SKM-1 (cell line): ENCODE measurements around the gene MYL1.

Experiments
- DNase-seq: peaks from one replicate; lab custom pipeline; 2025; ENCODE audit not compliant: unreplicated experiment; lab: John Stamatoyannopoulos, UW

MYL1 gene

DNA sequence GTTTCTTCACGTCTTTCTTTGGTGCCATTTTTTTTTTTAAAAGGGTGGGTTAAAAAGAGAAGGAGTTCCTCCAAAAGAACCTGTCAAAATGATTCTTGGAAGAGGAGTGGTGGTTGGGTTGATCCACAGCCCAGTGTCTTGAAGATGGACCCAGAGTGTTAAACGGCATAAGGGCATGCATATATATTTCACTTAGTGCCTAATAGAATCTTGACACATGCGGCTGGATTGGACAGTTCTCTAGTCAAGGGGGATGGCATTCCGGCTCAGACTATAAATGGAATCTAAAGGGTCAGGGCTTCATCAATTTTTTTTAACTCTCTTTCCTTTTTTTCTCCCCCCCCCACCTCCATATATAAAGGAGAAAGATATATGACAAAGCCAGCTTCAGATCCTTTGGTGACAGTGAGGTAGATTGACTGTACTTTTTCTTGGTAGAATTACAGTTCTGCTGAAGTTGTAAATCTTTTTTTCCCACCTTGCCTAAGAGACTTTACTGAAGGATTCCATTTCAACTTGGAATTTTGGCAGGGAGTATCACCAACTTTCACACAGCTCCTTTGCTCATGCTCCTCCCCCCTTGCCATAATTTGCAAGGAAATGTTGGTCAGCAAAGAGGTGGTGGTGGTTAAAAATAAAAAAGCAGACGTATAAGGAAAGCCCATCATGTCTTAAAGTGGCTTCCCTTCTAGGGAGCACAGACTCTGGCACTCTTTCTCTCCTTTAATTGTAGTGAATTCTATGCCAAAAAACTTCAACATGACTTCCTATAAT lies at the start of gene MYL1:
MYL1 (minus strand) TSS at position 160 of the 774 bp plus-strand sequence; CDS start at position 28, 132 bp downstream.
- no peak for DNase-seq

DNA sequence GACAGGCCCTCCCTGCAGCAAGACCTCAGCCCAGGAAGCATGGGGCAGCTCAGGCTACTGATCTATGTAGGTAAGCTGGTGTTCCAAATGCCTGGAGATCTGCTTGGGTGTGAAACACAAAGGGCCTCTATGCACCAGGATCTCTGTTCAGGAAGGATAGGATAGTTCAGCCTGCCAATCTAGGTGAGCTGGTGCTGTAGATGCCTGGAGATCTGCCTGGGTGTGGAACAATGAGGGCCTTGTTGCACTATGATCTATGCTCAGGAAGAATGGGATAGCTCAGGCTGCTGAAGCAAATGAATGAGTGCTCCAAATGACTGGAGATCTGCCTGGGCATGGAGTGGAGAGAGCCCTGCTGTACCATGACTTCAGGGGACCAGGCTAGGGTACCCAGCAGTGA lies 48.9 kb upstream of the MYL1 start:
- DNase-seq: no peak

DNA sequence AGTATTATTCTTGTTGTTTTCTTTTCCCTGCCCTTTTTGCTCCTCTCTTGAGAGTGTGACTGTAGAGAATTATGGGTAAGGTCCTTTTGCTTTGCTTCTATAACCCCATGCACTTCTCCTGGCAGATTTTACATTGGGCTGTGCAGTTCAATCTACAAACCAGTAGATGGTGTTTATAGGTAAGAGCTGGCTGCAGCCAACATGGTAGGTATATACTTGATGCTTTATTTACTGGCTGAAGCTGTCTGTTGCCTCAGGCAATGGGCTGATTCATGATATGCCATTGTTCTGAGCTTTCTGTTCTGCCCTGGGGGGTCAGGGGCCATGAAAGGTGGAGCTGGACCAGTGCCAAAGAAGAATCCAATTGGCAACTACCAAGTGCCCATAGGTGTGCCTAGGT lies 48.3 kb upstream of the MYL1 start:
- DNase-seq: no peak

DNA sequence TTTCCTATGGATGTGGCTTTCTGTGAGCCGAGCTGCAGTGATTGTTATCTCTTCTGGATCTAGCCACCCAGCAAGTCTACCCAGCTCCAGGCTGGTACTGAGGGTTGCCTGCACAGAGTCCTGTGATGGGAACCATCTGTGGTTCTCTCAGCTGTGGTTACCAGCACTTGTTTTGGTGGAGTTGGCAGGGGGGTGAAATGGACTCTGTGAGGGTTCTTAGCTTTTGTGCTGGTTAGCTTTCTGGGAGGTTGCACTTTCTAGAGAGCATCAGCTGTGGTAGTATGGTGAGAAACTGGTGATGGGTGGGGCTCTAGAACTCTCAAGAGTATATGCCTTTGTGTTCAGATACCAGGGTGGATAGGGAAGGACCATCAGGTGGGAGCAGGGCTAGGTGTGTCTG lies 45.4 kb upstream of the MYL1 start:
- no peak for DNase-seq

DNA sequence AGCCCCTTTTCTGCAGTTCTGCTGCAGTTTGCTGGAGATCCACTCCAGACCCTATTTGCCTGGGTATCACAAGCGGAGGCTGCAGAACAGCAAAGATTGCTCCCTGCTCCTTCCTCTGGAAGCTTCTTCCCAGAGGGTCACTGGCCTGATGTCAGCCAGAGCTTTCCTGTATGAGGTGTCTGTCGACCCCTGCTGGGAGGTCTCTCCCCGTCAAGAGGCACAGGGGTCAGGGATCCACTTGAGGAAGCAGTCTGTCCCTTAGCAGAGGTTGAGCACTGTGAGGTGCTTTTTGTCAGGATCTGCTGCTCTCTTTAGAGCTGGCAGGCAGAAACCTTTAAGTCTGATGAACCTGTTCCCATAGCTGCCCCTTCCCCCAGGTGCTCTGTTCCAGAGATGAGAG lies 42.0 kb upstream of the MYL1 start:
- no peak for DNase-seq

DNA sequence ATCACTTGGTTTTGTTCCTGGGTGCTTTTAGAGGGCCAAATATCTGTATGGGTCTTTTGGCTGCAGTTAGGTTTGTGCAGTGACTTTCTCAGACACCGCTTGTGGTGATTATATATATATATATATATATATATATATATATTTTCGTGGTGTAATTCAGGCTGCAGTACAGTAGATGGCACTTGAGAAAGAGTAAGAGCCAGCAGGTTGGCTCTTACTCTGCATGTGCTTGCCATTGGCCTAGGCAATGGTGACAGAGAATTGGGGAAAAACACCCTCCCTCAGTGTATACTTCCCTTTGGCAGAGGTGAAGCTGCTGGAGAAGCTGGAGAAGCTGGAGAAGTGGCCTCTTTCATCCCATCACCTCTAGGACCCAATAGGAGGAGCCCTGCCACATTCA lies 22.2 kb upstream of the MYL1 start:
- DNase-seq: no peak

DNA sequence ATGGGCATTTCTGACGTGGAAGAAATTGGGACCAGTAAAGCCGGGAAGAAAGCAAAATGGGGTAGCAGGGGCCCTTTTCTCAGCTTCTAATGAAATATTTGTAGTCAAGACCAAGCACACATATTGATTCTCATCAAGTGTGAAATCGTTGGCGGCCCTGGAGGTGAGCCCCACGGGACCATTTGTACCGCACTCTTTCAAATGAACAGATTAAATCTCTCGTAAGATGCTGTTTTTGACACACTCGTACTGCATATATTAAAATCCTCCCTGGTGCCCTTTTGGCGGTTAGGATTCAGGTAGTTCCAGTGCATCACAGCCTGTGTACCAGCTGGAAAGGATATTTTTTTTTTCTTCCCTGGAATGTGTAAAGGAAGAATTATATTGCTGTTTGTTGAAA lies 9.9 kb upstream of the MYL1 start:
- DNase-seq: no peak

DNA sequence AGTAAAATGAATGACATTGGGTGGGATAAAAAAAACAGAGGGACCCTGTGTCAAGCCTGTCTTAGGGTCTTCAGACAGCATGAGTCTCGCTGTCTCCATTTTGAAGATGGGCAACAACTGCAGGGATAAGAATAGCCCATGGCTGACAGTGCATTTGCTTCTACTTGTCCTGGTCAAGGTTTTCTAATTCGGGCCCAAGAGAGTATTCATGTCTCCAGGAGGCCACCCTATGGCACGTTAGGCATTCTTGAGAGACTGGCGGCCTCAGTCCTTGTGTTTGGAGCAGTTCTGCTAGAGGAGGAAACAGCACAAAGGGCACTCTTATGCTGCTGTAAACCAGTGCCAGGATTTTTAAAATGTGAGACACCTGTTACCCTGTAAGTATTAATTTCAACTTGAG lies 9.5 kb upstream of the MYL1 start:
- no peak for DNase-seq

DNA sequence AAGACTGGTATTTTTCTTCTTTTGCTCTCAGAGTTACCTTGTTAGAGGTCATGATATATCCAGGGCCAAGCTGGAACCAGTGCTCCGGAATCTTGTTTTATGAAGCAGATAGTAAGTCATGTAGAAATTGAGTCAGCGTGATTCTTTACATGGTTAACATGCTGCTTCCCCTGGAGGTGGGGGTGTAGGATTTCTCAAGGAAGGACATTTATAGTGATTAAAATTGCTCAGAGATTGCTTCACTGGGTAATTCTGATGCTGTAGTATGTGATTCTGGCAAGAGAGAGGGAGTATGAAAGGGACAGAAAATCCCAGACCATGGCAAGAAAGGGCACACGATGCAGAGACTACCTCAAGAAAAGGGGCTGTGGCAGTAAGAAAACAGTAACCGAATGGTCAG lies 8.0 kb upstream of the MYL1 start:
- DNase-seq: no peak

DNA sequence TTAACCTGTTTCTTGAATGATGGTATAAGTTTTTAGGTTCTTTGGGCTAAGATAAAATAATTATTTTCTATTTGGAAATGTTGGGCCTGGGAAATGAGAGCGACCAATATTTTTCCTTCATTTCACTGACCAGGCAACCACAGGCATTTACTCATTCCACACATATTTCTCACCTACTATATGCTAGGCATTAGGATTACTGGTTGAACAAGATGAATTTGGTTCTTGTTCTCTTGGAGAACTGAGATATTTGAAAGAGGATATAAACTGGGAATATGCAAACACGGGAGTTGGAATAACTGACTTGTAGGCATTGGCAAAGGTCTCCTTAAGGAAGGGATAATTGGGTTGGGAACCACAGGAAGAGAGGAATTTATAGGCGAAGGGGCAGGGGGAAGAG lies 3.9 kb upstream of the MYL1 start:
- DNase-seq: no peak

DNA sequence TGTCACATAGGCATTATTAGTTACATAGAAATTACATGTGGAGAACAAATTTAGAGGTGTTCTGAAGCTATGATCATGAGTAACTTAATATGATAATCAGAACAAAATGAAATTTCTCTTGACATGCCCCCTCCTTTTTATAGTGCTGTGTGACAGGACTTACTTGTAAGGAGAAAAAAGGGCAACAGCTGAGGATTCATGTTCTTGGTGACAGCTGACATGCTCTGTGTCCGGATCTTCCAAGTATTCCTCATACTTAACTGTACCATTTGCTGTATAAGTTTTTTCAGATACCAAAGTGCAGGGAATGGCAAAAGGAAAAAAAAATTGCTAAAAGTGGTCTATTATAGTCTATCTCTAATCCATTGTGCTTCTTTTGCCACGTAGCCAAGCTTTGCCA lies 3.5 kb upstream of the MYL1 start:
- DNase-seq: no peak

DNA sequence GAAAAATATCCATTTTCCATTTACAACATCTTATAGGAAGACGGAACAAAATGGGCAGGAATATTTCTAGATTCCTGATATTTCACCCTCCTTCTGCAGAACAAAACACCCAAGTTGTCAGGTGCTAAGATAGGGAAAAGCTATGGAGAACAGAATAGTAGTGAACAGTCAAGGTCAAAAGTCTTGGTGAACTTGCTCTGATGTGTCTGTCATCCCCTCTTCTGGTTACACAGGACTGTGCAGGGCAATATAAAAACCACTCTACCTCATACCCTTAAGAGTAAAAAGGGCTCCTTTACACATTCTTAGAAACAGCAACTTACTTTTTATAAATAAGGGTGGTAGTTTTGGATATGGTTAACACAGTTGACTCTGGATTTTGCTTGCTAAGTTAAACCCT lies 4.4 kb downstream of the MYL1 start:
- no peak for DNase-seq

DNA sequence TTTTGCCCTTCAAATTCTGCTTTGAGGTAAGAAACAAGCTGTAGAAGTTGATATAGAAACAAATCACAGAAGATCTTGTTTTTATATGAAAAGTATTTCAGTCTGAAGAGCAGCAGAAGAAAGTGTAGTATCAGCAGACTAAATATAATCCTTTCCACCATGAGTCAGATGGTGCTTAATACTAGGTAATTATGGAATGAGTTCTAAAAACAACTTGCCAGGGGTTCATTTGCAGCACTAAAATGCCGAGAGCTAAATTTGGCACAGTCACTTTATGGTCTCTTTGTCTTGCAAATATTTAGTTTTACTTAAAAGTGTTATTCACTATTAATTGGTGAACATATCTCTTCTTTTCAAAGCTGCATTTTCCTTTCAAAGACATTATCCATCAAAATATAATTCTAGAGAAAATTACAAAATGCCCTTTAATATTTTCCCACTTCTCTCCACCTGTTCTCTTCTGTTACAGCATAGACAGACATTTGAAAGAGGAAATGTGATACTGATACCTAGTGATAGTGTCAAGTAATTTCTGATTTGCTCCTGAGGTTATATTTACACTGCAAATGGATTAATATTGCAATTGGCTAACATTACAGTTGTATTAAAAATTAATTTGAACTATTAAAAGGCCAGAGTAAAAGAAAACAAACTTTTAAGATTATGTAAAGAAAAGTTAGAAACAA lies 5.3 kb downstream of the MYL1 start:
- DNase-seq: no peak

DNA sequence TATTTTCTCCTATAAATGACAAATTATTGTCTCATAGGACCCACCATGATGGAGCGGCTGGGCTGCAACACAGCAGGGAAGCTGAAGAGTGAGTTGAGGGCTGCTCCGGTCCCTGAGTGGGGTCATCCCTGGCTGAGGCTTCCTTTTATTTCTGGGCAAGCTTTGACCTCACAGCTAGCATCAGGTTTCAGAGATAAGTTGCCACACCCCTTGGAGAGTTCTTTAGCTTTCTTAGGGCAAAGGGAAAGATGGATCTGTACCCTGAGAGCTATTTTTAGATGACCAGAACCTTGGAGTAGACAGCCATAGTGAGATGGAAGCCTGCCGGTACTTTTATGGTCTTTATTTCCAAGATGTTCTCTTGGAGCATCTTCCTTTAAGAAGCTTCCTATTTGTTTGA lies 11.5 kb downstream of the MYL1 start:
- DNase-seq: no peak

DNA sequence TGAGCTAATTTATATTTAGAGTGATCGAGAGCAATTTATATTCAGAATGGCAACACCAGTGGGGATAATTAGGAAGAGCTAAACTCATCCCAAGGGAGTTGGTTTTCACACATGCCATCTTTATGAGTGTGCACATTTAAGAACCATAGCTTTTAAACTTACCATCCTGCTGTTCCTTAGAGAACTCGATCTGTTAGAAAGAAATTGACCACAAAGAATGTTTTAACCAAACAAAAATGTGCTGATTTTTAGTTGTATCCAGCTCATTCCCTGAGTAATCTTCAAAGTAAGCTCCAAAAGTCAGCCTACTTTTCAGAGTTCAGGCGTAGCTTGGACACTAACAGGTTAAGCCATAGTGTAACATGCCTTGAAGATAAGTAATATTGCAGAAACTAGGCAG lies 12.6 kb downstream of the MYL1 start:
- DNase-seq: no peak

DNA sequence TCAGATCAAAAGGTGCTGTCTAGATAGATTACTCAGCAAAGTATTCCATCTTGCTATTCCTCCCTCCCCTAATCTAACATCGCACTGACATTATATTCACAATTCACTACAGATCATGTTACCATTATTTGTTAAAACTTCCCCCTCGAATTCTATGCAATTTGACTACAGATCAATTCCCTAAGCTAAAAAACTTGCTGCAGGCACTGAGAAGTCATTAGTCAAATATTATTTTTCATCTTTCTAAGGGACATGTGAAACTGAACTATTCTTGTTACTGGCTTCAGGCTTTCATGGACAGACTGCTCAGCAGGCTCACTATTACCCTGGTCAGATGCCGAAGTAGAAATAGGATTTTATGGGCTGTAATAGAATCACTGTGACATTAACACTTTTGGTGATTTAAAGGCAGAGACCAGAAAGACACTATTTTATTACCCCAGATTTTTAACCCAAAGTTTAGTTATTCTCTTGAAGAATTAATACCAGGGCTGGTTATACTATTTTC lies 15.1 kb downstream of the MYL1 start:
- DNase-seq: no peak

DNA sequence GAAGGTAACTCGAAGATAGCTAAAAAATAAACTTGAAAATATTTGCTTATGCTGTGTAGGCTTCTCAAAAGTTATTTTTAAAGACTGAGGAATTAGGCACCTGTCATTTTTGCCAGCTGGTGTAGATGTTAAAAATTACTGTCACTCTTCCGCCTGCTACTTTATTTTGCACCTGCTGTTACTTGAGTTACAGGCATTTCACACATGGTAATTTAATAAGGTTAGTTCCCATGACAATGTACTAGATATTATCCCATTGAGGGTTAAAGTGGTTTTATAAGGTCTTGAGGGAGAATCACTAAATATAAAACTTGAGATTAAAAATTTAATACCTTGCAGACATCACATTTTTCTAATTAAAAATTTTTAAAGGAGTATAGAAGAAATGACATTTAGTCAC lies 26.6 kb downstream of the MYL1 start:
- DNase-seq: no peak

DNA sequence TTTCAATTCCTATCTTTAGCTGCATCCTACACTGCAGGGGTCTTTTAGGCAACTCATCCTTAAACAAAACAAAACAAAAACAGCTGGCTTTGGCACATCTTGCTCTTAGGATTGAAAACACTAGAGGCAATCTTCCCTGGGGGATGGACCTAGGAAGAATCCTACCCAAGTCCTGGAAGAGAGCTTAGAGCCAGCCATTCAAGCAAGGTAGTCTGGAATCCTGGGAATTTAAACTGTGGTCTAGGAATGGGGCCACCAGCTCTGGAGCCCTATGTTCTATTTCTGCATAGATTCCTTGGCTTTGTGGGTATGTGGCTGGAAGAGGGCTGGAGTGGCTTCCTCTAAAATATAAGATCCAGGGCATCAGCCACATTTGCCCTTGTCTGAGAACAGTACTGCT lies 27.7 kb downstream of the MYL1 start:
- no peak for DNase-seq

DNA sequence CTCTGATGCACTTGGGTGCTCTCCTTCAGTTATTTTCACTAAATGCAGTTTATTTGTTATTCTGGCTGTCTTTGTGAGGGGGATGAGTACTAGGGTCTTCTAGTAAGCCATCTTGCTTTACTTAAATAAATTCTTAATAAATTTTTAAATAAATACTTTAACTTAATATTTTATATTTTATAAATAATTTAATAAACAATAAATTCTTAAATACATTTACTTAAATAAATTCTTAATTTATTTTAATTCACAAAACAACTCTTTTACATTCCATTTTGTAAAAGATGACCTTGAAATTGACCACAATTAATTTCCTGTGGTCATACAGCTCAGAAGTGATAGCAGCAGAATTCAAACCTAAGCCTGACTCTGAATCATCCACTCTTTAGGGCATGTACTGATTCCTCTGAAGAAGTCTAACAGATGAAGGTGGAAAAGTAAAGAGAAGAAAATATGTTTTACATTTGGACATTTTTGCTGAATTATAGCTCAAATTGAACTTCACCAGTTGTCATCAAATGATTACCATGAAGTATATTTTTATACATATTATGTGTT lies 28.8 kb downstream of the MYL1 start:
- no peak for DNase-seq

DNA sequence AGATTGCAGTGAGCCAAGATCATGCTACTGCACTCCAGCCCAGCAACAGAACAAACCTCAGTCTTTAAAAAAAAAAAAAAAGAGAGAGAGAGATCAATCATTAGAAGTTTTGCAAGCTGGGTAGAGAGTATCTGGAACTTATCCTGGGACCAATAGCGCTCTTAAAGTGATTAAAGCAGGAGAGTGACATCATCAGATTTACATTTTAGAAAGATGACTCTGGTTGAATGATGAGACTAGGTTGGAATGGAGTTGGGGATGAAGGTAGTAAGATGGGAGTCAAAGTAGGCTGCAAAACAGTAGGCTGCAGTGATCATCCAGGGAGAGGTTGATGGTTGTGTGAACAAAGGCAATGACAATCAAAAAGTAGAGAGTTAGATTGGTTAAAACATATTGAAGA lies 37.8 kb downstream of the MYL1 start:
- DNase-seq: no peak

DNA sequence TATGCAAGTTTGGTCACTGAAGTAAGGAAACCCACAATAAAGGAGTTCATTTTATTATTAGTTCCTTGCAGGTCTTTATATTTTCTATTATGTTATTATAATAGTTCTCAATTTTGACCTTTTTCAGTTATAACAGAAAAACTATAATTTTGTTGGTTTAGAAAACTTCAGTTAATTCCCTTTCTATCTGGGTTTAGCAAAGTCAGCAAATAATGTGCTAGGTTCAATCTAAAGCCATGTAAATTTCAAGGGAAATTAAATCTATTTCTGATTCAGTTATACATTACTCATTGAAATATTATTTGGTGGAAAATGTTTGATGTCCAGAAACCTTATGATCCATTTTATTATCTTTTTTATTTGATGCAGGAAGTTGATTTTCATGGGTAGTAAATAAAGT lies 43.7 kb downstream of the MYL1 start:
- DNase-seq: no peak

DNA sequence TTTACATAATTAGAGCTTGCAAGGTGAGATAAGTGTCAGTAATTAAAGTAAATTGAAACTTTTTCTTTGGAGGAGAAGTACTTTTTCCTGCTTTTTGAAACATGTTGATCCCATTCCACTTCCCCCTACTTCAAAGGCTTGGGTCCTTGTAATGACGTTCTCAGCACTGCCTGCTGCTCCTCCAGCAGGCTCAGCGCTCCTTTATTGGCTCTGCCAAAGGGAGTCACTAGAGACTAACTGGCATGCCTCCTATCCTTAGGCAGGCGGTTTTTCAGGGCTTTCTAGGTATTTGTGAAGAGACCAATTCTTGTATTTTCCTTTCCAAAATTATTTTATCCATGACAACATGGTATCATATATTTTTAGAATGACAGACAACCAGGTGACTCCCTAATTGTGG lies 45.8 kb downstream of the MYL1 start:
- no peak for DNase-seq
